ENCODE data around the gene RNU6-7.

The RNU6-7 gene

GRCh38 chr14:32233260-32233659, 31.4 kb downstream of the RNU6-7 start:
- no peaks in the 10 kb centered on the region for H3F3A ChIP-seq (ENCODE audit: insufficient read depth, low read length)
- no peak for TF ChIP-seq EZH2 (optimal IDR thresholded peaks at IDR 0.05; ENCODE audit: low read depth, low read length)
- no peak for TF ChIP-seq EZH2phosphoT487 (IDR thresholded peaks at IDR 0.05; ENCODE audit: low read length)
- TF ChIP-seq CTCF (IDR thresholded peaks at IDR 0.05; ENCODE audit: low read length): no peak
- DNase-seq: no peak

GRCh38 chr14:32244404-32244803, 42.6 kb downstream of the RNU6-7 start:
- no peak overlapping the region for H3K9ac ChIP-seq (ENCODE audit: low read length)
- no peaks in the 10 kb centered on the region for H3K27me3 ChIP-seq (replicated peaks; ENCODE audit: insufficient read depth, low read length)
- TF ChIP-seq EZH2phosphoT487 (IDR thresholded peaks at IDR 0.05; ENCODE audit: low read length) (no peak), CTCF (IDR thresholded peaks at IDR 0.05; ENCODE audit: low read length) (no peak), EZH2 (optimal IDR thresholded peaks at IDR 0.05; ENCODE audit: low read depth, low read length) (no peak)
- no peaks in the 10 kb centered on the region for H4K20me1 ChIP-seq (ENCODE audit: insufficient read depth, low read length)
- no peak overlapping the region for H2AFZ ChIP-seq (ENCODE audit: low read length)
- no peak for DNase-seq
- no peaks in the 10 kb centered on the region for H3K79me2 ChIP-seq (ENCODE audit: low read length)
- H3K4me1 ChIP-seq (ENCODE audit: low read length): no peaks in the 10 kb centered on the region
- no peak overlapping the region for H3K27ac ChIP-seq (ENCODE audit: low read length)
- H3F3A ChIP-seq (ENCODE audit: insufficient read depth, low read length): no peaks in the 10 kb centered on the region
- no peak overlapping the region for H3K4me2 ChIP-seq (ENCODE audit: low read depth, low read length)
- no peak overlapping the region for H3K4me3 ChIP-seq (ENCODE audit: low read length)
- H3K9me3 ChIP-seq (replicated peaks; ENCODE audit: insufficient read depth, low read length): no peaks in the 10 kb centered on the region
- no peaks in the 10 kb centered on the region for H3K36me3 ChIP-seq (replicated peaks; ENCODE audit: insufficient read depth, low read length)
- H3K9me2 ChIP-seq (replicated peaks; ENCODE audit: insufficient read depth, low read length): no peaks in the 10 kb centered on the region

More at GRCh38 chr14:32233260-32233659, 31.4 kb downstream of the RNU6-7 start:
- Histone ChIP-seq H3K27me3 (replicated peaks; ENCODE audit: insufficient read depth, low read length) (no peaks in the 10 kb centered on the region), H3K4me1 (ENCODE audit: low read length) (no peaks in the 10 kb centered on the region), H3K4me2 (ENCODE audit: low read depth, low read length) (no peak overlapping the region), H3K36me3 (replicated peaks; ENCODE audit: insufficient read depth, low read length) (no peaks in the 10 kb centered on the region), H3K9me2 (replicated peaks; ENCODE audit: insufficient read depth, low read length) (no peaks in the 10 kb centered on the region), H3K27ac (ENCODE audit: low read length) (no peak overlapping the region), H3K9ac (ENCODE audit: low read length) (no peak overlapping the region), H3K9me3 (replicated peaks; ENCODE audit: insufficient read depth, low read length) (no peaks in the 10 kb centered on the region), H3K79me2 (ENCODE audit: low read length) (no peaks in the 10 kb centered on the region), H4K20me1 (ENCODE audit: insufficient read depth, low read length) (no peaks in the 10 kb centered on the region), H3K4me3 (ENCODE audit: low read length) (no peak overlapping the region), H2AFZ (ENCODE audit: low read length) (no peak overlapping the region)

GRCh38 chr14:32246751-32247150, 44.9 kb downstream of the RNU6-7 start:
- H3K79me2 ChIP-seq (ENCODE audit: low read length): no peaks in the 10 kb centered on the region
- no peaks in the 10 kb centered on the region for H3K9me2 ChIP-seq (replicated peaks; ENCODE audit: insufficient read depth, low read length)
- H3K4me3 ChIP-seq (ENCODE audit: low read length): no peak overlapping the region
- no peak overlapping the region for H3K4me2 ChIP-seq (ENCODE audit: low read depth, low read length)
- TF ChIP-seq EZH2 (optimal IDR thresholded peaks at IDR 0.05; ENCODE audit: low read depth, low read length): no peak
- no peak for TF ChIP-seq CTCF (IDR thresholded peaks at IDR 0.05; ENCODE audit: low read length)
- TF ChIP-seq EZH2phosphoT487 (IDR thresholded peaks at IDR 0.05; ENCODE audit: low read length): no peak
- no peak overlapping the region for H2AFZ ChIP-seq (ENCODE audit: low read length)
- H3K27me3 ChIP-seq (replicated peaks; ENCODE audit: insufficient read depth, low read length): no peaks in the 10 kb centered on the region
- no peak overlapping the region for H3K27ac ChIP-seq (ENCODE audit: low read length)
- no peaks in the 10 kb centered on the region for H3K36me3 ChIP-seq (replicated peaks; ENCODE audit: insufficient read depth, low read length)
- no peaks in the 10 kb centered on the region for H3F3A ChIP-seq (ENCODE audit: insufficient read depth, low read length)
- H4K20me1 ChIP-seq (ENCODE audit: insufficient read depth, low read length): no peaks in the 10 kb centered on the region
- H3K9me3 ChIP-seq (replicated peaks; ENCODE audit: insufficient read depth, low read length): no peaks in the 10 kb centered on the region
- DNase-seq: no peak
- H3K4me1 ChIP-seq (ENCODE audit: low read length): no peaks in the 10 kb centered on the region
- no peak overlapping the region for H3K9ac ChIP-seq (ENCODE audit: low read length)
